B cell (primary cell): ENCODE data around the gene ZNRD2.

ENCODE experiments used
- EZH2 ChIP-seq: IDR thresholded peaks from 2 replicates; pipeline ENCODE4 v1.6.1; 2012; ENCODE audit warnings: borderline replicate concordance, low read depth, mild to moderate bottlenecking, moderate library complexity, low read length; ENCODE audit not compliant: insufficient read depth, poor library complexity, severe bottlenecking
- TF ChIP-seq, protein P1 (sequence below): fragments of 200-600 bp; IDR thresholded peaks from one replicate; pipeline ENCODE4 v1.8.0; 2022; ENCODE audit warnings: antibody characterized with exemption, mild to moderate bottlenecking

DNA sequence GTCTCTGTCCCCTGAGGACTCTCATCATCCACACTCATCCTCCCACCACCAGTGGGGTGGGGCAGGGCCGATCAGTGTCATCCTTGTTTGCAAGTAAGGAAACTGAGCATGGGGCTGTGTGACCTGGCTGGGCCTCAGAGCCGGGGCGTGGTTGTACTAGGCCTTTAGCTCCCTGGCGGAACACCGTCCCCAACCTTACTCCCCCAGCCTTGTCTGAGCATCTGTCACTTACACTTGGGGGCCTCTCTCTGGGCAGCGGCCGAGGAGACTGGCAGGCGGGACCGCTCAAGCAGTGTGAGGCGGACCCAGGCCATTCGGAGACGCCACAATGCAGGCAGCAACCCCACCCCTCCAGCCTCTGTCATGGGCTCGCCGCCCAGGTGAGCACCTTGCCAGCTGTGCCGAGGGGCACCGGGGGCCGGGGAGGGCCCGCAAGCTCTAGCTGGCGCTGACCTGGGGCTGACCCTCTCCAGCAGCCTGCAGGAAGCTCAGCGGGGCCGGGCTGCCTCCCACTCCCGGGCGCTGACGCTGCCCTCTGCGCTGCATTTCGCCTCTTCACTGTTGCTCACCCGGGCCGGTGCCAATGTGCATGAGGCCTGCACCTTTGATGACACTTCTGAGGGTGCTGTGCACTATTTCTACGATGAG is 49.1 kb downstream of the ZNRD2 start:
- TF ChIP-seq, protein P1, sequence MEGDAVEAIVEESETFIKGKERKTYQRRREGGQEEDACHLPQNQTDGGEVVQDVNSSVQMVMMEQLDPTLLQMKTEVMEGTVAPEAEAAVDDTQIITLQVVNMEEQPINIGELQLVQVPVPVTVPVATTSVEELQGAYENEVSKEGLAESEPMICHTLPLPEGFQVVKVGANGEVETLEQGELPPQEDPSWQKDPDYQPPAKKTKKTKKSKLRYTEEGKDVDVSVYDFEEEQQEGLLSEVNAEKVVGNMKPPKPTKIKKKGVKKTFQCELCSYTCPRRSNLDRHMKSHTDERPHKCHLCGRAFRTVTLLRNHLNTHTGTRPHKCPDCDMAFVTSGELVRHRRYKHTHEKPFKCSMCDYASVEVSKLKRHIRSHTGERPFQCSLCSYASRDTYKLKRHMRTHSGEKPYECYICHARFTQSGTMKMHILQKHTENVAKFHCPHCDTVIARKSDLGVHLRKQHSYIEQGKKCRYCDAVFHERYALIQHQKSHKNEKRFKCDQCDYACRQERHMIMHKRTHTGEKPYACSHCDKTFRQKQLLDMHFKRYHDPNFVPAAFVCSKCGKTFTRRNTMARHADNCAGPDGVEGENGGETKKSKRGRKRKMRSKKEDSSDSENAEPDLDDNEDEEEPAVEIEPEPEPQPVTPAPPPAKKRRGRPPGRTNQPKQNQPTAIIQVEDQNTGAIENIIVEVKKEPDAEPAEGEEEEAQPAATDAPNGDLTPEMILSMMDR: no peak
- TF ChIP-seq EZH2: no peak
